Activated CD8-positive, alpha-beta T cell treated with anti-CD3 and anti-CD28 coated beads for 36 hours (primary cell): ENCODE results near the gene METTL24. TPM values are rescaled to one million over a fixed set of nuclear protein-coding genes. Genes with fewer than 3 reads are reported as not detected.

ENCODE experiments used
- ATAC-seq: fragments of 200-7000 bp; cut with Tn5 transposase; one replicate; pipeline ENCODE4 v1.10.0; 2021; ENCODE audit warnings: mild to moderate bottlenecking, moderate library complexity
- CTCF ChIA-PET: fragments of 350-600 bp; sonication (Branson Sonifier 250); formaldehyde crosslinking; loops from one replicate; lab custom pipeline; 2021; ENCODE audit warnings: antibody characterized with exemption; lab: Charles Lee
- POLR2A ChIA-PET: fragments of 350-600 bp; sonication (Branson Sonifier 250); formaldehyde crosslinking; loops from one replicate; lab custom pipeline; 2021; ENCODE audit warnings: antibody characterized with exemption; lab: Charles Lee
- DNase-seq: peaks from one replicate; pipeline ENCODE4 v3.0.0-alpha.2; 2020
- H3K27ac Mint-ChIP-seq: one replicate; pipeline ENCODE4 v1.8.0; 2021; ENCODE audit warnings: mild to moderate bottlenecking, mixed read lengths
- H3K27me3 Mint-ChIP-seq: one replicate; pipeline ENCODE4 v1.8.0; 2021; ENCODE audit warnings: mixed read lengths
- H3K36me3 Mint-ChIP-seq: one replicate; pipeline ENCODE4 v1.8.0; 2021; ENCODE audit warnings: low read depth, mixed read lengths
- H3K4me1 Mint-ChIP-seq: one replicate; pipeline ENCODE4 v1.8.0; 2021; ENCODE audit warnings: low read depth, mixed read lengths
- H3K4me3 Mint-ChIP-seq: one replicate; pipeline ENCODE4 v1.8.0; 2021; ENCODE audit warnings: mild to moderate bottlenecking, moderate library complexity, mixed read lengths
- H3K9me3 Mint-ChIP-seq: one replicate; pipeline ENCODE4 v1.8.0; 2021; ENCODE audit warnings: mixed read lengths
- intact Hi-C: fragments of 100-400 bp; cut with micrococcal nuclease; formaldehyde crosslinking; loops from one replicate; pipeline ENCODE4 v1.10.0; 2022
- total RNA-seq, 2 experiments: library from RNA; stranded (reverse); gene quantifications; one replicate each; pipeline ENCODE4 v1.2.3, GENCODE V29; 2021
- TF ChIP-seq, protein P1 (sequence below): fragments of 200-600 bp; IDR thresholded peaks from one replicate; pipeline ENCODE4 v1.8.0; 2022; ENCODE audit warnings: antibody characterized with exemption, mild to moderate bottlenecking

The METTL24 gene
- total RNA-seq, 2 experiments from 2014 or later: not detected

DNA sequence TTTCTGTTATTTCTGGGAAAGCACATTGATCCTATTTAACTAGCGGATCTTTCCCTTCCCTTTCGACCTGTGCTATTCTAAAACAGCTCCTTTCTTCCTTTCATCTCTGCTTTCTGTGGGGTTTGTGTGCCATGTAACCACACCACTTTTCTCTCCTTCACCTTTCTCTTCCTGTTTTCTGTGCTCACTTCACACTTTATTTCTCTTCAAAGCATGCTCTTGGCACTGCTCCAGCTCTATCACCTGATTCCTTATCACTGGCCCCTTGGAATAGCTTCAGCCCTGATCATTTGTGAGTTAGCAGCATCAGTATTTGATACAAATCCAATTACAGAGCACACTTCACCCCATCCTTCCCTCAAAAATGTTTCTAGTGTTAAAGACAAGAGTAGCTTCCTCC, 8.1 kb upstream of the METTL24 start:
- CTCF ChIA-PET: interaction anchor here (1.0 to 3.0 kb wide), 7 partner anchors 12 to 661 kb away, joined by 3 to 19 read pairs (median 3); no protein-coding TSS in a partner anchor
- Mint-ChIP-seq H3K4me3 (no peak overlapping the region), H3K27ac (peak overlapping the region; percentile 49), H3K36me3 (no peaks in the 10 kb centered on the region), H3K9me3 (no peaks in the 10 kb centered on the region), H3K4me1 (peaks cover 40% of the 10 kb centered on the region), H3K27me3 (no peaks in the 10 kb centered on the region)
- intact Hi-C loops: no loop called here
- DNase-seq (peak; percentile 5), ATAC-seq (no peak)
- TF ChIP-seq, protein P1, sequence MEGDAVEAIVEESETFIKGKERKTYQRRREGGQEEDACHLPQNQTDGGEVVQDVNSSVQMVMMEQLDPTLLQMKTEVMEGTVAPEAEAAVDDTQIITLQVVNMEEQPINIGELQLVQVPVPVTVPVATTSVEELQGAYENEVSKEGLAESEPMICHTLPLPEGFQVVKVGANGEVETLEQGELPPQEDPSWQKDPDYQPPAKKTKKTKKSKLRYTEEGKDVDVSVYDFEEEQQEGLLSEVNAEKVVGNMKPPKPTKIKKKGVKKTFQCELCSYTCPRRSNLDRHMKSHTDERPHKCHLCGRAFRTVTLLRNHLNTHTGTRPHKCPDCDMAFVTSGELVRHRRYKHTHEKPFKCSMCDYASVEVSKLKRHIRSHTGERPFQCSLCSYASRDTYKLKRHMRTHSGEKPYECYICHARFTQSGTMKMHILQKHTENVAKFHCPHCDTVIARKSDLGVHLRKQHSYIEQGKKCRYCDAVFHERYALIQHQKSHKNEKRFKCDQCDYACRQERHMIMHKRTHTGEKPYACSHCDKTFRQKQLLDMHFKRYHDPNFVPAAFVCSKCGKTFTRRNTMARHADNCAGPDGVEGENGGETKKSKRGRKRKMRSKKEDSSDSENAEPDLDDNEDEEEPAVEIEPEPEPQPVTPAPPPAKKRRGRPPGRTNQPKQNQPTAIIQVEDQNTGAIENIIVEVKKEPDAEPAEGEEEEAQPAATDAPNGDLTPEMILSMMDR: no peak
- POLR2A ChIA-PET: interaction anchor here (0.6 to 1.2 kb wide), 4 partner anchors 14 to 293 kb away, joined by 3 to 4 read pairs (median 3); partner anchors contain the start of gene WASF1

DNA sequence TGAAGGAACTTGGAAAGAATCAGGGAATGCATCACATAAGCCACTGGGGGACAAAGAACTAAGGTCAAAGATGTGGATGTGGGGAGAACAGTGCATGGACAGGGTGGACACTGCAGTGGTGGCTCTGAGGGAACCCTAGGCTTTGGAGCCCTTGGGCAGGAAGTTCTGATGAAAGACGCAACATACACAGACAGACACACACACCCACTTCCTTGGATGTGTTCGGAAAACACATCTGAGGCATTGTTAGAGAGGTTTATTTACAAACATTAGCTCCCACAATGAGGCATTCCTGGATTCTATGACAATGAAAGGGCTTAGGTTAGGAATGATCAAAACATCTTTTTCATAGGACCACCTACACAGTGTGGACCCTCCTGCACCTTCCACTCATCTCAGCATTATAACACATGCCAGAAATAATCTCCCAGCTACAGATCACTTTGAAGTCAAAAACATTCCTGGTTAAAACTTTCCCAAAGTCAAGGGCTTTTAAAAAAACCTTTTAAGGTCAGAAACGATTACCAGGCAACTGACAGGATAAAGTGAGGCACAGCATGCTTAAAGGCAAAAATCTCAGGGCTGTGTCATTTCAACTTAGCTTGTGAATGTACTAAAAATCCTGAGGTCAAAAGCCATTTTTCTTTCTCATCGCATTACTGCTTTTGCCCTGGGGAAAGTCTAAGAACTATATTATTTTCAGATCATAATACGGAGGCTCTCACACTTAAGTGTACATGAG, 6.4 kb upstream of the METTL24 start:
- POLR2A ChIA-PET: no interaction called here
- Mint-ChIP-seq H3K27me3 (no peaks in the 10 kb centered on the region), H3K4me1 (peaks cover 40% of the 10 kb centered on the region), H3K9me3 (no peaks in the 10 kb centered on the region), H3K36me3 (no peaks in the 10 kb centered on the region), H3K27ac (no peak overlapping the region), H3K4me3 (no peak overlapping the region)
- ATAC-seq (no peak), DNase-seq (no peak)
- CTCF ChIA-PET: interaction anchor here (0.6 to 3.0 kb wide), 4 partner anchors 9 to 1478 kb away, joined by 3 to 19 read pairs (median 3); no protein-coding TSS in a partner anchor
- intact Hi-C loops: no loop called here
- TF ChIP-seq, protein P1: no peak

DNA sequence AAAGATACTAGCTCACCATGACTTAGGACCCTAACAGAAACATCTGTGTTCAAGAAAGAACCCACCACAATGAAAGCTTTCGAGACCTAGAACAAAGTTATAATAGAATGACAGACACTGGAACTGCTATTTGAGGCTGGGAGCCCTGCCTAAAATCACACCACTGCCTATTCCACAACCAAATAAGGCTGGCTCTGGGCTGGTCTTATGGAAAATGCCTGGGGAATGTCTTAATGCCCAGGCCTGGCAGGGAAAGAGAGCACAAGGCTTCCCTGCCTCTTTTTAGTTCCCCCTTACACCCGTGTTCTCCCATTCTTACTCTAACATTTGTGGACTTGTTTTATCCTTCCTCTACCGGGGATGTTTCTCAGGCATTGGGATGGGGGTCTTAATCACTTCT, 5.6 kb upstream of the METTL24 start:
- Mint-ChIP-seq H3K27me3 (peaks cover 7% of the 10 kb centered on the region), H3K4me3 (no peak overlapping the region), H3K36me3 (no peaks in the 10 kb centered on the region), H3K9me3 (no peaks in the 10 kb centered on the region), H3K27ac (no peak overlapping the region), H3K4me1 (peaks cover 40% of the 10 kb centered on the region)
- ChIA-PET CTCF (interaction anchor here (1.0 kb wide), 1 partner anchor 324 kb away, joined by 3 read pairs; no protein-coding TSS in a partner anchor), POLR2A (no interaction called here)
- ATAC-seq (no peak), DNase-seq (no peak)
- intact Hi-C loops: no loop called here
- TF ChIP-seq, protein P1: no peak

DNA sequence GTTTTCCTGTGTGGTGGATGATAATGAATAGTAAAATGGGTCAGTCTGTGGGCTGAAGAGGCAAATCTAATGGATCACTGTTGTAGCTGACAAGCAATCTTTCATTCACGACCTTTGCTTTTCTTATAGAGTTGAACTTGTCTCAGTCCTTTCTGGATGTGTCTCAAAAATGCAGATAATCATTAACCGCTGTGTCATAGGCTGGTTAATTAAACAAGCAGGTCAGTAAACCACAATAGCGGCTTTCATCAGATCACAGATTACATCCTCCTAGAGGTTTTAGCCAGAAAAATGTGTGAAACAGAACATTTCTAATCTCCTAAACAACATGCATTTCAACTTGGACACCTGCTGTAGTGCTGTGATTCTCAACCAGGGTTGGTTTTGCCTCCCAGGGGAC, 2.5 kb upstream of the METTL24 start:
- H3K27me3 Mint-ChIP-seq: peaks cover 18% of the 10 kb centered on the region
- TF ChIP-seq, protein P1: no peak
- no peak for ATAC-seq
- H3K4me1 Mint-ChIP-seq: peaks cover 24% of the 10 kb centered on the region
- H3K27ac Mint-ChIP-seq: no peak overlapping the region
- CTCF ChIA-PET: no interaction called here
- no peaks in the 10 kb centered on the region for H3K9me3 Mint-ChIP-seq
- intact Hi-C loops: no loop called here
- H3K4me3 Mint-ChIP-seq: no peak overlapping the region
- no peaks in the 10 kb centered on the region for H3K36me3 Mint-ChIP-seq
- POLR2A ChIA-PET: no interaction called here
- DNase-seq: no peak

DNA sequence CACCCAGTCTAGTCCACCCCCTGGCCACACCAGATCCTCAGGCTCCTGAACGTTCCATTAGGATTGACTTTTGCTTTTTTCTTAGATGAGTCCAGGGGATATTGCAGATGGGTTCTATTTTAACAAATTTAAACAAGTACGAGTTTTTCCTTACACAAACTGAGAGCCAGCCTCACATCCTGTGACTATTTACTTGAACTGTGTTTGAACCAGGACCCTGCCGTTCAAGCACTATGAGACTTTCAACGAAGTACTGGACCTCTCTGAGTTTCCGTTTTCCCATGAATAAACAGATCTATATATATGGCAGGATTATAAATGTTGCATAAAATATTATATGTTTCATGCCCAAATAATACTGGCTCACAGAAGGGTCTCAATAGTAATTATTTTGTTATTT, 1.4 kb upstream of the METTL24 start:
- no peaks in the 10 kb centered on the region for H3K9me3 Mint-ChIP-seq

More for the DNA sequence above, 1.4 kb upstream of the METTL24 start:
- POLR2A ChIA-PET: no interaction called here
- no peaks in the 10 kb centered on the region for H3K36me3 Mint-ChIP-seq
- DNase-seq: no peak
- peaks cover 18% of the 10 kb centered on the region for H3K27me3 Mint-ChIP-seq
- ATAC-seq: no peak
- TF ChIP-seq, protein P1: no peak
- intact Hi-C loops: no loop called here
- CTCF ChIA-PET: no interaction called here
- no peak overlapping the region for H3K4me3 Mint-ChIP-seq
- H3K4me1 Mint-ChIP-seq: peaks cover 15% of the 10 kb centered on the region
- H3K27ac Mint-ChIP-seq: no peak overlapping the region
